Kidney capillary endothelial cell (primary cell): ENCODE results near the gene ARF6.
"Not testable (repeated sequence)": the region's sequence is repeated elsewhere in the genome, so short reads cannot be mapped to it uniquely, and the experiment has no call there.

Source experiments
- DNase-seq: peaks from one replicate; pipeline ENCODE4 v3.0.0-alpha.2; 2018; ENCODE audit warnings: low spot score

Gene ARF6

DNA sequence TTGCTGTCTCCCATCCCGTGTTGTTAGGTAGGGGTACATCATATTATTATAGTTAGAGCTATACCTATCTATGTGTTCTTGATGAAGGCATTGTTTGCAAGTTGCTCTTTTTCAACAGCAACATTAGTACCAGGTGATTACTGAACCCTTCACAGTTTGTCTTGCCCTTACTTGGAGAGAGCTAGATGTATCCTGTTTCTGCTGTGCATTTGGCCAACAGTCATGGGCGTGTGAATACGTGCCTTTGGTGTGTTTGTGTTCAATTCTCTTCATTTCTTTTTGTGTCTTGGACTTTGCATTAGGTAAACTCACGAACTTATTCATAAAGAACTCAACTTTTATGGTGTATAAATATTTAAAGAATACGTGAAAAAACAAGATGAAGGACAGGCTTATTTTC is 14.3 kb downstream of the ARF6 start:
- DNase-seq = no peak

DNA sequence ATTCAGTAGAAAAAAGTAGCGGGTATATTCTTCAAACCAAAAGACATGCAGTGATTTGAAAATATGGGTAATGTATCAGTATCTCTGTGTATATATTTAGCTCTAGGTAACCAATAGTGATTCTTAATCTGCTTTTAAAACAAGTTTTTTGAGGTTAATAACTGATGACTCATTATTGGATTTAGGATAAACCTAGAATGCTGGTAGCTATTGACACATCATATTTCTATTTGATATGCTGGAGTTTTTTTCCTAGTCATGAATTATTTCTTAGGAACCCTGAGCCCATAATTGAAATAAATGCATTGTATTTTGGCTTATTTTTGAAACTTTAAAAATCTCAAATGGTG is 15.5 kb downstream of the ARF6 start:
- DNase-seq = no peak

DNA sequence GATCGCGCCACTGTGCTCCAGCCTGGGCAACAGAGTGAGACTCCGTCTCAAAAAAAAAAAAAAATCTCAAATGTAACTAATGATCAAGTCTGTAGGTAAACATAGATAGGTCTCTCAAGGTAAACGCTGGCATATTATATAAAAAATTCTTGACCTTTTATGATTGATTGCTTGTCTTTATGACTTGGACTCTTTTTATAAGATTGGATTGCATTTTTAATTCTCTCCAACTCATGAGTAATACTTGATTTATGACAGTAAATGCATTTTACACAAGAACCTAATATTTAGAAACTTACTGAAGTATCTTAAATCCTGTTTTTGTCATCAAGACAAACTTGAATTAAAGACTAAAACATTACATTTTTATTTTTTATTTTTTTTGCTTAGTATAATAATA is 16.1 kb downstream of the ARF6 start:
- no peak for DNase-seq

DNA sequence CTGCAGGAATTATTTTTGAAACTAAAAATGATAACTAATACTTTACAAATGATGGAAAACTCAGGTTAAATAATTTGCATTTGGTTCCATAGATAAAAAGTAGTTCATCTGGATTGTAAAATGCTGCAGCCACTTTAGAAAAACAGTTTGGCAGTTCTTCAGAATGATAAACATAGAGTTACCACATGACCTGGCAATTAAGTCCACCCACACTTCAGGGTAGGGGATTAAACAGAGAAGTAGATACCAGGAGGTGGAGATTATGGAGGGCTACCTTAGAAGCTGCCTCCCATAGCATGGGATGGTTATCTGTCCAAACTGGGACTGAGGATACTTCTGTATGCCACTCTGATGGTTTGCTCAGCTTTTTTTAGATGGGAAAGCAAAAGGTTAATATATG is 22.2 kb downstream of the ARF6 start:
- no peak for DNase-seq

GRCh38 chr14:49918706-49919105 is 25.8 kb downstream of the ARF6 start:
- DNase-seq = no peak

GRCh38 chr14:49919825-49920659 is 27.2 kb downstream of the ARF6 start:
- no peak for DNase-seq

GRCh38 chr14:49920935-49921334 is 28.1 kb downstream of the ARF6 start:
- DNase-seq = no peak

DNA sequence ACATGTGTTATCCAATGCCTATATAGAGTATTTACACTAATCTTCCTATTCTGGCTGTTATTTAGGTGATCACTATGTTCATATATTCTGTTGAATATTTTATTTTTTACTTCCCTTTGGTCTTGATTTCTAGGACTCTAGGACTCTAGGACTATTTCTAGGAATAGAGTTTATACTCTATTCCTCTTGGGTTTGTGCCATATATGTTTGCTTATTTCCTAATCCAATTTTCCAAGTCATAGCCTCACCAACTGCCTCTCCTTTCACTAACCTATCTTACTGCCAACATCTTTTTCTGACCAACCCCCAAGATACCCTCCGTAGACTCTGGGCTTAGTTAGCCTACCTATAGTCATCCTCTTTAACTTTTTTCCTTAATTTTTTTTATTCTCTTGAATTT is 28.5 kb downstream of the ARF6 start:
- DNase-seq = no peak

DNA sequence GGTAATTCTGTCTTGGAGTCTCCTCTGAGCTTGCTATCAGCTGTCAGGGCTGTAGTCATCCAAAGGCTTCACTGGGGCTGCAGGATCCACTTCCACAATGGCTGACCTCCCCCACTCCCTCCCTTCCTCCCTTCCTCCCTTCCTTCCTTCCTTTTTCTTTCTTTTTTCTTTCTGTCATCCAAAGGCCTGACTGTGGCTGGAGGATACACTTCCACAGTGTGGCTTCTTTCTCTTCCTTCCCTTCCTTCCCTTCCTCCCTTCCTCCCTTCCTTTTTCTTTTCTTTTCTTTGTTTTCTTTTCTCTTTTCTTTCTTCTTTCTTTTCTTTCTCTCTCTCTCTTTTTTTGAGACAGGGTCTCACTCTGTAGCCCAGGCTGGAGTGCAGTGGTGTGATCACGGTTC is 30.6 kb downstream of the ARF6 start:
- no peak for DNase-seq

DNA sequence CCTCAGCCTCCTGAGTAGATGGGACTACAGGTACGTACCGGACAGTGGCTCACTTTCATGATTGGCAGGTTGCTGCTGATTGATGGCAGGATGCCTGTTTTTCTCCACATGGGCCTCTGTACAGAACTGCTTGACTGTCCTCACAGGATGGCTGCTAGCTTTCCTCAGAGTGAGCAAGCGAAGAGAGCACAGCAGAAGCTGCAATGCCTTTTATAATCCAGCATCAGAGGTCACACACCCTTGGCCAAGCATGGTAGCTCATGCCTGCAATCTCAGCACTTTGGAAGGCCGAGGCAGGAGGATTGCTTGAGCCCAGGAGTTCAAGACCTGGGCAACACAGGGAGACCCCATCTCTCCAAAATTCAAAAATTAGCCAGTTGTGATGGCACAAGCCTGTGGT is 31.0 kb downstream of the ARF6 start:
- DNase-seq = no peak

DNA sequence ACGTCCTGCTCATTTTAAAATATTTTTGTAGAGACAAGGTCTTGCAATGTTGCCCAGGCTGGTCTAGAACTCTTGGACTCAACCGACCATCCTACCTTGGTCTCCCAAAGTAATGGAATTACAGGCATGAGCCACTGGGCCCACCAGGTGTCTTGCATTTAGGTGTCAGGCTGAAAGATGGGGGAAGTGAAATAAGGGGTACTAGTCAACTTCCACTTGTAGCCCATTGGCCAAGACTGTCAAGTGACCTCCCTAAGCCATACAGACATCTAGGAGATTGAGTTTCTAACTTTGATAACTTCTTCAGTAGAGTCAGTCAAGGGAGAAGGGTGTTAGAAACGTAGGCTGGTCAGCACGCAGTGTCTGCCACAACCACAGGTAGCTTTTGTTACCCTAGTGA is 32.0 kb downstream of the ARF6 start:
- no peak for DNase-seq

GRCh38 chr14:49926803-49927202 is 33.9 kb downstream of the ARF6 start:
- DNase-seq = no peak

GRCh38 chr14:49928015-49928414 is 35.1 kb downstream of the ARF6 start:
- DNase-seq = no peak

GRCh38 chr14:49930720-49931119 is 37.8 kb downstream of the ARF6 start:
- no peak for DNase-seq

DNA sequence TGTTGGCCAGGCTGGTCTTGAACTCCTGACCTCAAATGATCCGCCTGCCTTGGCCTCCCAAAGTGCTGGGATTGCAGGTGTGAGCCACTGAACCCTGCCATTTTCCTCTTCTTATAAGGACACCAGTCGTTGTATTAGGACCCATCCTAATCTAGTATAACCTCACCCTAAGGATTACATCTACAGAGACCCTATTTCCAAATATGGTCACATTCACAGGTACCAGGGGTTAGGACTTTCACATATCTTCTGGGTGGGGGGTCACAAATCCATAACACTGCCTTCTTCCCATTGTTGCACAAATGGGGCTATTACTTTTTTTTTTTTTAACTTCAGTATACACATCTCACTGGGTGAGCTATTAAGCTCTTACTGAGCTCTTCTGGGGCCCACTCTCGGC is 38.6 kb downstream of the ARF6 start:
- DNase-seq = no peak

GRCh38 chr14:49933128-49933527 is 40.2 kb downstream of the ARF6 start:
- DNase-seq = no peak

- DNase-seq = no peak
Measured at GRCh38 chr14:49933704-49934103, 40.8 kb downstream of the ARF6 start.

GRCh38 chr14:49934646-49935045 is 41.8 kb downstream of the ARF6 start:
- DNase-seq = no peak

DNA sequence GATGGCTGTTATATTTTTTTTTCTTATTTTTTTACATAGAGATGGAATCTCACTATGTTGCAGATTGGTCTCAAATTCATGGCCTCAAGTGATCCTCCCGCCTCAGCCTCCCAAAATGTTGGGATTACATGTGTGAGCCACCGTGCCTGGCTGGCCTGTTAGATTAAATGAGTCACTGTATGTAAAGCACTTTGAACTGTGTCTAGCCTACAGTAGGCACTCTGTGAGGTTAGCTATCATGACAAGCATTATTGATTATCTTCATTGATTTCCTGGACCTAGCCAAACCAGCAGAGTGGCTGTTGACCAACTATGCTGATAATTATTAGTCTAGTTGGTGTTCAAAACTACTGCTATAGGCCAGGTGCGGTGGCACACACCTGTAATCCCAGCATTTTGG is 42.6 kb downstream of the ARF6 start:
- no peak for DNase-seq

GRCh38 chr14:49936246-49936645 is 43.4 kb downstream of the ARF6 start:
- DNase-seq = not testable (repeated sequence)

- DNase-seq = not testable (repeated sequence)
Measured at GRCh38 chr14:49936882-49937281, 44.0 kb downstream of the ARF6 start.

DNA sequence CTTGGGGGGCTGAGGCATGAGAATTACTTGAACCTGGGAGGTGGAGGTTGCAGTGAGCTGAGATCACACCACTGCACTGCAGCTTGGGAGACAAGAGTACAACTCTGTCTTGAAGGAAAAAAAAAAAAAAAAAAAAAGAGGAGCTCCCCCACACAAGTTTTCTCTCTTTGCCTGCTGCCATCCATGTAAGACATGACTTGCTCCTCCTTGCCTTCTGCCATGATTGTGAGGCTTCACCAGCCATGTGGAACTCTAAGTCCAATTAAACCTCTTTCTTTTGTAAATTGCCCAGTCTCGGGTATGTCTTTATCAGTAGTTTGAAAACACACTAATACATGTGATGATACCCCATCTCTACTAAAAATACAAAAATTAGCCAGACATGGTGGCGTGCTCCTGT is 46.3 kb downstream of the ARF6 start:
- DNase-seq = not testable (repeated sequence)

DNA sequence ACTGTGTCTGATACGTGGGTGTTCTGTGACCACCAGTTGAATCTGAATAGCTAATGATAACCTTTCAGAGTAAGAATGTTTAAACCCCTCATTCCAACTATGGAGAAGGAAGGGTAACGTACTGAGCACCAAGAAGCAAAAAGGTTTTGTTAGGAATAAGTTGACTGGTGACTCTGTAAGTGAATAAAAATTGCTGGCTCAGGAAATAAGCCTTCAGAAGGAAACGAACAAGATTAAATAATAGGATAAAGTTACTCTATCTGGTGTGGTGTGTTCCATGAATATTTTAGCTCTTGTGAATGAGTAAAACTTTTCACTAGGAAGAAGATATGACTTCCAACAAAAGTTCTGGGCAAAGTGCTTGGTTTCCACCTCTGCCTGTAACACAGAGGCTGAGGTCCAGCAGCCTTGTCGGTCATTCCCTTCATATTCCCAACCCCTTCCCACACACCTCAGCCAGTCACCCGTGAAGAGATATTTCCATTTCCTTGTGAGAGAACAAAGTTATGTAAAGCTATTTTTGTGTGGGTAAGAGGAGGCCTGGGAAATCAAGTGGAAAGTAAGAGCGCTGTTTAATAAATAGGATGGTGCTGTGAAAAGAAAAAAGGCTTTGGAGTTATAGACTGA is 47.1 kb downstream of the ARF6 start:
- DNase-seq = no peak
